ENCODE measurements around the gene ZBTB46. TPM values are rescaled to one million over a fixed set of nuclear protein-coding genes. Genes with fewer than 3 reads are reported as not detected.

ZBTB46 gene
- total and polyA plus RNA-seq, 5 donors from 2014 or later: 0.03 to 0.49 (median 0.09) TPM; not detected in 2

DNA sequence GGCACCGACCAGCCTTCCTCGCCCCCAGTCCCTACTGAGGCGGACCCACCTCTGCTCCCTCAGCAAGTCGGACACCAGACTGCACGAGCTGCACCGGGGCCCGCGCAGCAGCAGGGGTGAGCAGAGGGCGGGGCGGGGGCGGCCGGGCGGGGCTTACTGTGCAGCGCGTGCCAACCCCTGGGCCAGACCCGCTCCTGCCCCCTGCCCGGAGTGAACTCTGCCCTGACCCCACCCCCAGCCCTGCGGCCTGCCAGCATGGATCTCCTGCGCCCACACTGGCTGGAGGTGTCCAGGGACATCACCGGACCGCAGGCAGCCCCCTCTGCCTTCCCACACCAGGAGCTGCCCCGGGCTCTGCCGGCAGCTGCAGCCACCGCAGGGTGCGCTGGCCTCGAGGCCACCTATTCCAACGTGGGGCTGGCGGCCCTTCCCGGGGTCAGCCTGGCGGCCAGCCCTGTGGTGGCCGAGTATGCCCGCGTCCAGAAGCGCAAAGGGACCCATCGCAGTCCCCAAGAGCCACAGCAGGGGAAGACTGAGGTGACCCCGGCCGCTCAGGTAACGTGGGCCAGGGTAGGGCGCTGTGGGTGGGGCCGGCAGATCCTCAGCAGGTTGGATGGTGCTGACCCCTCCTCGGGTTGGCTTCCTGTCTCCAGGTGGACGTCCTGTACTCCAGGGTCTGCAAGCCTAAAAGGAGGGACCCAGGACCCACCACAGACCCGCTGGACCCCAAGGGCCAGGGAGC lies 92.9 kb downstream of the ZBTB46 start:
- peak in 1 of 2 donors; percentile 6 for ATAC-seq (ENCODE audit: low read depth in 2 of 2)
- Histone ChIP-seq H3K27me3 (ENCODE audit: control insufficient read depth, insufficient read depth, low read length) (no peaks in the 10 kb centered on the region), H3K9me3 (ENCODE audit: control insufficient read depth in 2 of 2, low read length in 2 of 2) (no peaks in the 10 kb centered on the region), H3K27ac (ENCODE audit: insufficient read depth, low read length, poor library complexity, severe bottlenecking) (peak overlapping the region; percentile 82), H3K4me3 (ENCODE audit: low read depth, low read length) (no peak overlapping the region), H3K36me3 (ENCODE audit: control insufficient read depth, insufficient read depth, low read length) (peaks cover 13% of the 10 kb centered on the region), H3K4me1 (ENCODE audit: control insufficient read depth, insufficient read depth, low read length, poor library complexity, severe bottlenecking) (peaks cover 52% of the 10 kb centered on the region)
- peaks cover 18% of the 10 kb centered on the region for H3K36me3 Mint-ChIP-seq
- H3K4me3 Mint-ChIP-seq: peak overlapping the region in 3 of 4 donors; percentile 74 to 82 (median 80)
- DNase-seq: peak in 2 of 3 donors; percentile 40 to 53
- H3K27ac Mint-ChIP-seq: peak overlapping the region in 1 of 3 donors; percentile 43
- H3K27me3 Mint-ChIP-seq: no peaks in the 10 kb centered on the region
- peaks cover 0 to 23% (median 11%) of the 10 kb centered on the region in 4 donors for H3K4me1 Mint-ChIP-seq
- H3K9me3 Mint-ChIP-seq: no peaks in the 10 kb centered on the region

DNA sequence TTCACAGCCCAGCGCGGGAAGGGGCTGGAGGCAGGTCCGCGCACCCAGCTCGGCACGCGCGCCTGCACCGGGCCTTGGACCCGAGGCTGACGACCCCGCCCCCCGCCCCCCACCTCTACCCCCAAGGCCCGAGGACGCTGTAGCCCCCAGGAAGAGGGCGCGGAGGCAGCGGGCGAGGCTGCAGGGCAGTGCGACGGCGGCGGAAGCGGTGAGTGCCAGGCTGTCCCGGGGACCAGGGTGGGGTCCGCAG lies 93.4 kb downstream of the ZBTB46 start:
- H3K27ac ChIP-seq (ENCODE audit: insufficient read depth, low read length, poor library complexity, severe bottlenecking): peak overlapping the region; percentile 82
- no peak overlapping the region for H3K27ac Mint-ChIP-seq
- H3K9me3 Mint-ChIP-seq: no peaks in the 10 kb centered on the region

DNA sequence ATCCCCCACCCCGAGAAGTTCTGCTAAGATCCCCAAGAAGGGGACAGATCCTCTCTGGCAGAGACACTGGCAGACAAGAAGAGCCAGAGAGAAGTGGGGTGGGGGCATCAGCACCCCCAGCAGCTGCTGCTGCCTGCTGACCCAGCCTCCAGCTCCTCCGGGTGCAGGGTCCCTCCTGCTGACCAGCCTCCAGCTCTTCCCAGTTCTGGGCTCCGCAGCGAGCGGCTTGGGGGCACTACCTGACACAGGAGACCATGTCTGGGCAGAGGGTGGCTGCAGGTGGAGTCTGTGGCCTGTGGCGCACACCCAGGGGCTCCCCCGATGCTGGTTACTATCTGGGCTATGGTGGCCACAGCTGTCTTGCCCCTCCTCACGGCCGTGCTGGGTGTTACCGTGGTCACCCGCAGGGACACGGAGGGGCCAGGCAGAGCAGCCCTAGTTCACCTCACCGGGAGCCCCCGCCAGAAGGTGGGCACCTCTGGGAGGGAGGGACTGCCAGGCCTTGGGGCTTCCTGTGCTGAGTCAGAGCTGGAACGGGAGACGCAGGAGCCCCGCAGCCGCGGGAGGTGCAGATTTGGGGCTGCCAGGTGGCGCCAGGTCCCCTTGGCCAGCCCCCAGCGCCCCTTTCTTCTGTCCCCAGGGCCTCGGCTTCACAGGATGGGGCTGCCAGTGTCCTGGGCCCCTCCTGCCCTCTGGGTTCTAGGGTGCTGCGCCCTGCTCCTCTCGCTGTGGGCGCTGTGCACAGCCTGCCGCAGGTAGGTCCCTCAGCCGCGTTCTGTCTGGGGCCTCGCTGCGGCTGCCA lies 94.0 kb downstream of the ZBTB46 start:
- H3K4me3 ChIP-seq (ENCODE audit: low read depth, low read length): peak overlapping the region; percentile 84
- Mint-ChIP-seq H3K27ac (peak overlapping the region; percentile 89 to 95 (median 92)), H3K36me3 (peaks cover 18% of the 10 kb centered on the region), H3K27me3 (no peaks in the 10 kb centered on the region), H3K9me3 (no peaks in the 10 kb centered on the region), H3K4me3 (peak overlapping the region; percentile 88 to 94 (median 93)), H3K4me1 (peaks cover 0 to 23% (median 11%) of the 10 kb centered on the region in 4 donors)
- peaks cover 52% of the 10 kb centered on the region for H3K4me1 ChIP-seq (ENCODE audit: control insufficient read depth, insufficient read depth, low read length, poor library complexity, severe bottlenecking)
- no peaks in the 10 kb centered on the region for H3K9me3 ChIP-seq (ENCODE audit: control insufficient read depth in 2 of 2, low read length in 2 of 2)
- ATAC-seq (ENCODE audit: low read depth in 2 of 2) (peak; percentile 28 to 33), DNase-seq (peak; percentile 59 to 81 (median 71))
- H3K27ac ChIP-seq (ENCODE audit: insufficient read depth, low read length, poor library complexity, severe bottlenecking): peak overlapping the region; percentile 82
- H3K27me3 ChIP-seq (ENCODE audit: control insufficient read depth, insufficient read depth, low read length): no peaks in the 10 kb centered on the region
- peaks cover 14% of the 10 kb centered on the region for H3K36me3 ChIP-seq (ENCODE audit: control insufficient read depth, insufficient read depth, low read length)

More for the DNA sequence above, 93.4 kb downstream of the ZBTB46 start:
- Histone ChIP-seq H3K36me3 (ENCODE audit: control insufficient read depth, insufficient read depth, low read length) (peaks cover 13% of the 10 kb centered on the region), H3K9me3 (ENCODE audit: control insufficient read depth in 2 of 2, low read length in 2 of 2) (no peaks in the 10 kb centered on the region), H3K4me3 (ENCODE audit: low read depth, low read length) (no peak overlapping the region), H3K27me3 (ENCODE audit: control insufficient read depth, insufficient read depth, low read length) (no peaks in the 10 kb centered on the region), H3K4me1 (ENCODE audit: control insufficient read depth, insufficient read depth, low read length, poor library complexity, severe bottlenecking) (peaks cover 52% of the 10 kb centered on the region)
- Mint-ChIP-seq H3K36me3 (peaks cover 18% of the 10 kb centered on the region), H3K4me1 (peaks cover 0 to 23% (median 11%) of the 10 kb centered on the region in 4 donors), H3K4me3 (peak overlapping the region; percentile 88 to 94 (median 93)), H3K27me3 (no peaks in the 10 kb centered on the region)
- ATAC-seq (ENCODE audit: low read depth in 2 of 2) (peak in 1 of 2 donors; percentile 2), DNase-seq (peak in 1 of 3 donors; percentile 55)

DNA sequence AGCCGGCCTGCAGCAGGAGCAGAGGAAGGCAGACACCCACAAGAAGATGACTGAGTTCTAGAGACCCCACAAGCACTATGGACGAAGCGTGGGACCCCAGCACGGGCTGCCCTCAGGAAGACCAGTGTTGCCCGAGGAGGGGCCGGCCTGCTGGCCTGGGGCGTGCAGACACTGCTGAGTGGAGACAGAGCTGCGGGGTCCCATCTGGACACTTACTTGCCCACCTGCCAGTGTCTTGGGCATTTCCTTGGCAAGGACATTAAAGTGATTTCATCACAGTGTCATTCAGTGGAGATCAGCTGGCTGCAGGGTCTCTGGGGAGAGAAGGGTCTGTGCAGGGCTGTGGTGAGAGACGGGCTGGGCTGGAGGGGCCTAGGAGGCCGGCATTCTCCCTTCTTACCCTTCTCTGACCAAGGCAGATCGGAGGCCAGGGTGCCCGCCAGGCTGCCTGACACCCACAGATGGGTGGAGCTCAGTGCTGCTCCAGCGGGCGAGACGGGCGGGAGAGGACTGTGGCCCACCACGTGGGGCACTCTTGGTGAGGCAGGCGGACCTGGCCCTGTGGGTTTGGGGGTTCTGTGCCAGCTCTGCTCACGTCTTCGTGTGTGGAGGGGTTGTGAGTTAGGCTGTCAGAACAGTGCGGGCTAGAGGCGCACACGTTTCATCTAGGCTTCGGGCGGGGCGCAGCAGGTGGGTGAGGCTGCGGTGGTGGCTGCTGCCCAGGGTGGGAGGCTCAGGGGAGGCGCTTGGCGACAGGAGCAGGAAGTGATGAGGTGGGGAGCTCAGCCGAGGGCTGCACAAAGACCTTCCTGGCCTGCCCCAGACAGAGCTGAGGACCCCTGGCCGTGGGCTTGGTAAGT lies 95.0 kb downstream of the ZBTB46 start, which contains the start of gene LIME1:
Gene LIME1 (plus strand): TSS at position 806 of the 860 bp plus-strand sequence. CDS start 886 bp downstream, outside the sequence.
- Histone ChIP-seq H3K27ac (ENCODE audit: insufficient read depth, low read length, poor library complexity, severe bottlenecking) (peak within 1 kb of the TSS; percentile 82), H3K4me3 (ENCODE audit: low read depth, low read length) (peak within 1 kb of the TSS; percentile 84), H3K27me3 (ENCODE audit: control insufficient read depth, insufficient read depth, low read length) (no peaks in the 10 kb centered on the region), H3K9me3 (ENCODE audit: control insufficient read depth in 2 of 2, low read length in 2 of 2) (no peaks in the 10 kb centered on the region), H3K4me1 (ENCODE audit: control insufficient read depth, insufficient read depth, low read length, poor library complexity, severe bottlenecking) (peaks cover 53% of the 10 kb centered on the region), H3K36me3 (ENCODE audit: control insufficient read depth, insufficient read depth, low read length) (peaks cover 15% of the 10 kb centered on the region)
- Mint-ChIP-seq H3K4me1 (peaks cover 0 to 23% (median 11%) of the 10 kb centered on the region in 4 donors), H3K36me3 (peaks cover 18% of the 10 kb centered on the region), H3K9me3 (no peaks in the 10 kb centered on the region), H3K4me3 (peak within 1 kb of the TSS; percentile 88 to 94 (median 93)), H3K27me3 (no peaks in the 10 kb centered on the region), H3K27ac (peak within 1 kb of the TSS; percentile 89 to 95 (median 92))
- ATAC-seq (ENCODE audit: low read depth in 2 of 2): peak; percentile 68 to 72
- DNase-seq: peak; percentile 73 to 96 (median 86)

DNA sequence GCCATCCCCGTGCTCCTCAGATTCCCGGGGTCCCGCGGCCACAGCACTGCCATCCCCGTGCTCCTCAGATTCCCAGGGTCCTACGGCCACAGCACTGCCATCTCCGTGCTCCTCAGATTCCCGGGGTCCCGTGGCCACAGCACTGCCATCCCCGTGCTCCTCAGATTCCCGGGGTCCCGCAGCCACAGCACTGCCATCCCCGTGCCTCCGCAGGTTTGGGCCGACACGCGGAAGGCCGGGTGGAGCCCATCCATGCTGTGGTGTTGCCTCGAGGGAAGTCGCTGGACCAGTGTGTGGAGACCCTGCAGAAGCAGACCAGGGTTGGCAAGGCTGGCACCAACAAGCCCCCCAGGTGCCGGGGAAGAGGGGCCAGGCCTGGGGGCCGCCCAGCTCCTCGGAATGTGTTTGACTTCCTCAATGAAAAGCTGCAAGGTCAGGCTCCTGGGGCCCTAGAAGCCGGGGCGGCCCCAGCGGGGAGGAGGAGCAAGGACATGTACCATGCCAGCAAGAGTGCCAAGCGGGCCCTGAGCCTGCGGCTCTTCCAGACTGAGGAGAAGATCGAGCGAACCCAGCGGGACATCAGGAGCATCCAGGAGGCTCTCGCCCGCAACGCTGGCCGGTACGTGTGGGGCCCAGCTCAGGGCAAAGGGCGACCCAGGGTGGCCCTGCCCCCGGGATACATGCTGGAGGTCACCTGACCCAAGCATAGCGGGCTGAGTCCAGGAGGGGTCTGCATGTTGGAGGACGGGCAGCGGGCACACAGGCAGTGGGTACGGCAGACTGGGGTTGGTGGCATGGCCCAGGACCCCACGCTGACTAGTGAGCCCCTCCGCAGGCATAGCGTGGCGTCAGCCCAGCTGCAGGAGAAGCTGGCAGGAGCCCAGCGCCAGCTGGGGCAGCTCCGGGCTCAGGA lies 95.9 kb downstream of the ZBTB46 start:
- Mint-ChIP-seq H3K27me3 (no peaks in the 10 kb centered on the region), H3K4me3 (peak overlapping the region in 3 of 4 donors; percentile 93 to 94 (median 93)), H3K27ac (peak overlapping the region in 2 of 3 donors; percentile 32 to 95), H3K9me3 (no peaks in the 10 kb centered on the region), H3K4me1 (peaks cover 0 to 23% (median 12%) of the 10 kb centered on the region in 4 donors), H3K36me3 (peaks cover 18% of the 10 kb centered on the region)
- H3K36me3 ChIP-seq (ENCODE audit: control insufficient read depth, insufficient read depth, low read length): peaks cover 15% of the 10 kb centered on the region
- H3K9me3 ChIP-seq (ENCODE audit: control insufficient read depth in 2 of 2, low read length in 2 of 2): no peaks in the 10 kb centered on the region
- peaks cover 53% of the 10 kb centered on the region for H3K4me1 ChIP-seq (ENCODE audit: control insufficient read depth, insufficient read depth, low read length, poor library complexity, severe bottlenecking)
- DNase-seq (no peak), ATAC-seq (ENCODE audit: low read depth in 2 of 2) (no peak)
- H3K4me3 ChIP-seq (ENCODE audit: low read depth, low read length): no peak overlapping the region
- peak overlapping the region; percentile 82 for H3K27ac ChIP-seq (ENCODE audit: insufficient read depth, low read length, poor library complexity, severe bottlenecking)
- no peaks in the 10 kb centered on the region for H3K27me3 ChIP-seq (ENCODE audit: control insufficient read depth, insufficient read depth, low read length)

DNA sequence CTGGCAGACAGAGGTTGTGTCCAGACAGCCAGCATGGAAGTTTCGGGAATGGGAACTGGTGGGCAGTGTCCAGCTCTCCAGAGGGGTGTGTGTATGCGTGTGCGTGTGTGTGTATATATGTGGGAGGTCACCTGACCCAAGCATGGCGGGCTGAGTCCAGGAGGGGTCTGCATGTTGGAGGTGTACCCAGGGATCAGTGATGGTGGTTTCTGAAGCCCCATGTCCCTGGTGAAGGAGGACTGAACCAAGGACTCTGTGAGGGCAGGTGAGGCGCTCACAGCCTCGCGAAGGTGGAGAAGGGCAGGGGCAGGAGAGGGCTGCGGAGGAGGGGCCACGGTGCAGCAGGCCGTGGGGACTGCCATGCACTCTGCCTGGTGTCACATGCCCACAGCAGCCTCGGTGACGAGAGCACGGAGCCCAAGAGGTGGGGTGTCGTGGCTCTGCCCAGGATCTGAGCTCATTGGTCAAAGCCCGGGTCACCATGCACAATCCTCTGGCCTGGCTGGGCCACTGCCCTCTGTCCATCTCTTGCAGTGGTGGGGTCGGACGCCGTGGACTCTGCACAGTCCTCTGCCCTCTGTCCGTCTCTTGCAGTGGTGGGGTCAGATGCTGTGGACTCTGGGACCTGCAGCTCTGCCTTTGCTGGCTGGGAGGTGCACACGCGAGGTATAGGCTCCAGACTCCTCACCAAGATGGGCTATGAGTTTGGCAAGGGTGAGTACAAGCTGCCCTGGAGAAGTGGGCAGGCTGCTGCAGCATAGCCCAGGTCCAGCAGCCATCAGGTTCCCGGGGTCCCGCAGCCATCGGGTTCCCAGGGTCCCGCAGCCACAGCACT lies 96.7 kb downstream of the ZBTB46 start:
- peak overlapping the region; percentile 14 for H3K27ac ChIP-seq (ENCODE audit: insufficient read depth, low read length, poor library complexity, severe bottlenecking)
- Mint-ChIP-seq H3K9me3 (no peaks in the 10 kb centered on the region), H3K27ac (peak overlapping the region in 1 of 3 donors; percentile 62), H3K36me3 (peaks cover 21% of the 10 kb centered on the region), H3K27me3 (no peaks in the 10 kb centered on the region), H3K4me1 (peaks cover 4 to 23% (median 16%) of the 10 kb centered on the region in 4 donors), H3K4me3 (peak overlapping the region in 3 of 4 donors; percentile 42 to 79 (median 62))
- H3K9me3 ChIP-seq (ENCODE audit: control insufficient read depth in 2 of 2, low read length in 2 of 2): no peaks in the 10 kb centered on the region
- DNase-seq (no peak), ATAC-seq (ENCODE audit: low read depth in 2 of 2) (no peak)
- peaks cover 15% of the 10 kb centered on the region for H3K36me3 ChIP-seq (ENCODE audit: control insufficient read depth, insufficient read depth, low read length)
- no peak overlapping the region for H3K4me3 ChIP-seq (ENCODE audit: low read depth, low read length)
- H3K27me3 ChIP-seq (ENCODE audit: control insufficient read depth, insufficient read depth, low read length): no peaks in the 10 kb centered on the region
- H3K4me1 ChIP-seq (ENCODE audit: control insufficient read depth, insufficient read depth, low read length, poor library complexity, severe bottlenecking): peaks cover 58% of the 10 kb centered on the region
